ENCODE measurements around the gene OPRL1.

The OPRL1 gene

DNA sequence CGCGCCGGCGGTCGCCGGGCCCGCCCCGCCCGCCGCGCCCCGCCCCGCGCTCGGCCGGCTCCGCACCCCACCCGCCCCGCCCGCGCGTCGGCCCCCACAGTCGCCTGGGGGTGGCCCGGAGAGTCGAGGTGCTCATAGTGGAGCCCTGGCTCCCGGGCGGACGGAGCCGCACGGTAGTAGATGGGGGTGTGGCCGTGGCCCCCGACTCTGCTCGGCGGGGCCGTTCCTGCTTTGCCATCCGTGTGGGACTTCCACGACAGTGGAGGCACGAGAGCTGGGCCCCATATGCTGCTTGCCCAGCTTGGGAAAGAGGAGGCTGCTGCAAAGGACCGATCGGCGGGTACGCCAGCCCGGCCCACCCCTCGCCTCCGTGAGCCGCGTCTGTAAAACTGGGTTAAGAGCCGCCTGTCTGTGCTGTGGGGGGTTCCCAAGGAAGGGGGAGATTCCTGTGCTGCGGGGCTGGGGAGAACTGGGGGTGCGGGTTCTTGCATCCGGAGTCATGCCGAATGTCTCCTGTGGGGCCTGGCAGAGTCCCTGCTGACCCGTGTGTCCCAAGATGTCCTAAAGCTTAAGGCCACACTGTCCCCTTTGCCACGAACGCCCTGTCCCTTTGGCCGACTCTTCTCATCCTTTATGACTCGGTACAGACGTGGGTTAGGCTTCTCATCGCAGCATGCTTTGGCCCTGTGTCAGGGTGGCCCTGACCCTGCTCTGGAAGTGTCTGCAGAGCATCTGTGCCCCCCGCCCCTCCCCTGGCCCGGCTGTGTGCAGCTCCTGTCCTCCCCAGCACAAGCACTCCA is at the start of gene OPRL1:
Gene OPRL1, plus strand, starts transcription at position 70 of the 800 bp plus-strand sequence. CDS start 12,639 bp downstream, outside the sequence.
- DNase-seq: peak; percentile 40

DNA sequence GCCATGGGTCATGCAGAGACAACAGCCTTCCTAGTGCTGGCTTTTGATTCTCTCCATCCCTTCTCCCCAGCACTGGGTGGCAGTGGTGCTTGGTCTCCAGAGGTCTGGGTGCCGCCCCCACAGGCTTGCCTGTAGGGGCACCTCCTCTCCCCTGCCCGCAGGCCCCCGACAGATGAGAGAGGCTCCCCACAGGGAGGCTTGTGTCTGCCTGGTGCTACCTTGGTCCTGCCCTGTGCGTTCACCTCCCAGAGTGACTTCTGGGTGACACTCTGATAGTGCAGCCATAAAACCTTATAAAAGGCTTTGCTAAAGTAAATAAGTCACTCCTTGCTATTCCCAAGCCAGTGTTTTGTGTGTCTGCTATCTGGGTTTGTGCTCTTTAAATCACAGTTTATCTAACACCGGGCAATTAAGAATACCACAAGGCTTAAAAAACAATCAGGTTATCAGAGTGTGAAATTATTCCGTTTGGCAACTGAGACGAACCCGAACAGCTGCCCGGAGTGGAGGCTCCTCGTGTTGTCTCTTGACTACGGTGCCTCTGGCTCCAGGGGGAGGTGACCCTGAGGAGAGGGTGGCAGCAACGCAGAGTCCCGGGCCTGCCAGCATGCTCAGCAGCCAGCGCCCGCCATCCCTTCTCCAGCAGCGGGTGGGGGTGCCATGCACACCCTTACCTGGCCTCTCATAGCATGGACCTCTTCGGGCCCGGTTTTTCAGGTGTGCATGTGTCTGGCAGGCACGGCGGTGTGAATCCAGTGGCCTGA is 49.3 kb upstream of the OPRL1 start:
- no peak for DNase-seq

DNA sequence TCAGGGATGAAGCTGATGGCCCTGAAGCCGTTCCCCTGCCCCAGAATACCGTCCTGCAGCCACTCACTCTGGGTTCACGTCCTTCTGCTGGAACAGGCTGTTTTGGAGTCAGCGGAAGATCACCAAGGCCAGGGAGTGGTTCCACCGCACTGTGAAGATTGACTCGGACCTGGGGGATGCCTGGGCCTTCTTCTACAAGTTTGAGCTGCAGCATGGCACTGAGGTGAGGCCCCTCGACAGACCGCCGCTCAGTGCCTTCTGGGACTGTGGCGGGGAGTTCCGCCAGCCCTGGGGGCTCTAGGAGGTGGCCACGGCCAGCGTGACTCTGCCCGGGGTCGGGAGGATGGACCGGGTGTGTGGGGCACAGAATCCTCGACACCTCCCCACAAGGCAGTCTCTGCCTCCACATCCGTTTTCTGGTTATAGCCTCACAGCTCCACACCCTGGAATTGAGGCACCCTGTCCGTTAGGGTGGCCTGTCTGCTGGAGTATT is 48.0 kb upstream of the OPRL1 start:
- no peak for DNase-seq

DNA sequence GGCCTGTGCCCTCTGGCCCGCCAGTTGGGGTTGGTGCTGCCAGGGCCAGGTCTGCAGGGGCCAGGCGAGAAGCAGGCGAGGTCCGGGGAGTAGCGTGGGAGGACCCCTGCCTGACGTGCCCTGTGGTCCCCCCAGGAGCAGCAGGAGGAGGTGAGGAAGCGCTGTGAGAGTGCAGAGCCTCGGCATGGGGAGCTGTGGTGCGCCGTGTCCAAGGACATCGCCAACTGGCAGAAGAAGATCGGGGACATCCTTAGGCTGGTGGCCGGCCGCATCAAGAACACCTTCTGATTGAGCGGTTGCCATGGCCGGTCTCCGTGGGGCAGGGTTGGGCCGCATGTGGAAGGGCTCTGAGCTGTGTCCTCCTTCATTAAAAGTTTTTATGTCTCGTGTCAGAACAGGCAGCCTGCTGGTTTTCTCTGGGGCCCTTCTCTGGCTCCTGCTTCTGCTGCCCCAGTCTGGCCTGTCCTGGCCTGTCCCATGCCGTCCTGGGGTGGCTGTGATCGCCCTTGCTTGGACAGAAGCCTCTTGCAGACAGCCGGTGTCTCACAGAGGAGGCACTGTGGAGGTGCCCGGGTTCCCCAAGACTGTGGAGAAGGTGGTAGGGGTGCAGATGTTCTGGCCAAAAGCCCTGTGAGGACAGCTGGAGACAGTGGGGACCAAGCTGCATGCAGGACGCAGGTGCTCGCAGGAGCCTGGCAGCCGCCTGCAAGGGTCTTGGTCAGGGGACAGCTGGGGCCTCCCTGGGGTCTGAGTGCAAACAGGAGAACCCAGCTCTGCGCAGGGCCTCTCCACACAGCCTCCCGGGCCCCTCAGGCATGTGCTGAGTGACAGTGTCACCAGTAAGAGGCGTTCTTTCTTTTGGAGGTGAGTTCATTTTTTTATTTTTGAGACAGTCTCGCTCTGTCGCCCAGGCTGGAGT is 46.9 kb upstream of the OPRL1 start:
- no peak for DNase-seq

DNA sequence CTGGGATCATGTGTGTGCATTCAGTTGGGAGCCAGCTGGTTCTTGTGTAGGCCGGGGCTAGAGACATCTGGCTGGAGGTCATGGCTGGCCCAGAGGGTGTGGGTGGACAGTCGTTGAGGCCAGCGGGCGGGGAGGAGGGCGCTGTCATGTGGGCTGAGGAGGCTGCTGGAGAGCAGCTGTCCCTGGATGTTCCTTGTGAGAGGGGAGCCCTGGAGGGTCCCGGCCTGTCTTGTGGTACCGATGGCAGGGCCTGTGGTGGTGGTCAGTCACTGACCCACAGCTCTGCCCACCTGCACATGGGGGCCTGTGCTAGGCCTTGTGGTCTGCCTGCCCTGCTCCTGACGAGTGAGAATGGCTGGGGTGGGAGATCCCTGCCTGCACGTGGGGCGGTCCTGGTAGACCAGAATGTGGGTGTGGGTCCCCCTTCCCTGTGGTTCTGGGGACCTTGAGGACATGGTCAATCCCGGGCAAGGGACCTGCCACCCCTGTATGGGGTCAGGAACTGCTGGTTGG is 45.8 kb upstream of the OPRL1 start:
- no peak for DNase-seq

DNA sequence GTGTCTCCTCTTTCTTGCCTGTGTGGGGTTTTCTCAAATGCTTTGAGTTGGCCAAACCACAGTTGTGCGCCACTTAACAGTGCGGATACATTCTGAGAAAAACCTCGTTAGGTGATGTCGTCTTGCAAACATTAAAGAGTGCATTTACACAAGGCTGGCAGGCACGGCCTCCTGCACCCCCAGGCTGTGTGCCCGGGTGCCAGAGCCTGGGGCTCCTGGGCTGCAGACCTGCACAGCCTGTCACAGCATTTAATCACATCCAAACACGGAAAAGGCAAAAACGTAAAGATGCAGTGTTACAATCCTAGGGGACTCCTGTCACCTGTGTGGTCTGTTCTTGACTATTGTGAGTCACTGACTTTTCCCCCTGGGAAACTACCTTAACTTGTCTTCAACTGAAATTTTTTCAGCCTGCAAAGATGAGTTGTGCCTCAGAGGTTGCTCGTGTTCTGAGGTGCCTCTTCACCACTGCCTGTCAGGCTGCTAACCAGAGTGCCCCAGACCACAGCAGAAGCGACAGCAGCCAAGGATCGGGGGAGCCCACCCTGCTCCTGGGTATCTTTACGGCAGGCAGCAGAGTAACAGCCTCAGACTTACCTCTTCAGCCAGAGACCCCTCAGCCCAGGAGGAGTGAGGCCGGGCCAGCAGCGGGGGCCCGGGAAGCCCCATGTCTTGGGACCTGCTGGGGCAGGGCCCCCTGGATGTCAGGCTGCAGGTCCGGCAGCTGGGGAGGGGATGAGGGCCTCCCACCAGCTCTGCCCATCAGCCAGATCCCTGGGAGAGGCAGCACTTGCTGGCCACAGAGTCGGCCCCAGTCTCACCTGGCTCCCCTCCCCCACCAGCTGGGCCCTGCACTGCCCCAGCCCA is 44.6 kb upstream of the OPRL1 start:
- DNase-seq: peak; percentile 43

DNA sequence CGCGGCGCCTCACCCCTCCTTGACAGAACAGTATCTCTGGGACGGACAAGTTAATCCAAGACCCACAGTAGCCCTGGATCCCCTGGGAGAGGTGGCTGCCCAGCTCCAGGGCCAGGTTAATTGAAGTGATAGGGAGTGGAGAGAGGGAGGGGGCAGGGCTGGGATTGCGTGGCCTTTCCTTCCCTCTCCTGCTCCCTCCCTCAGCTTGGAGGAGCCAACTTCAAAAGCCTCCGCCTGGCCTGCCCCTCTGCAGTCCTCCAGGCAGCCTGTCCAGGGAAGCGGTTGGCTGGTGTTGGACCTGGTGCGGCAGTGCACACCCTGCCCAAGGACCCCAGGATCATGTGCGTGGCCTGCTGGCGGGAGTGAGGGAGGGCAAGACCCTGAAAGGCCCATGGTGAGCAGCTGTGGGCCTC is 43.9 kb upstream of the OPRL1 start, which contains the start of gene C20orf204:
Gene C20orf204, plus strand, starts transcription at position 250 of the 413 bp plus-strand sequence. Its CDS starts 142 bp downstream, at position 392.
- no peak for DNase-seq

DNA sequence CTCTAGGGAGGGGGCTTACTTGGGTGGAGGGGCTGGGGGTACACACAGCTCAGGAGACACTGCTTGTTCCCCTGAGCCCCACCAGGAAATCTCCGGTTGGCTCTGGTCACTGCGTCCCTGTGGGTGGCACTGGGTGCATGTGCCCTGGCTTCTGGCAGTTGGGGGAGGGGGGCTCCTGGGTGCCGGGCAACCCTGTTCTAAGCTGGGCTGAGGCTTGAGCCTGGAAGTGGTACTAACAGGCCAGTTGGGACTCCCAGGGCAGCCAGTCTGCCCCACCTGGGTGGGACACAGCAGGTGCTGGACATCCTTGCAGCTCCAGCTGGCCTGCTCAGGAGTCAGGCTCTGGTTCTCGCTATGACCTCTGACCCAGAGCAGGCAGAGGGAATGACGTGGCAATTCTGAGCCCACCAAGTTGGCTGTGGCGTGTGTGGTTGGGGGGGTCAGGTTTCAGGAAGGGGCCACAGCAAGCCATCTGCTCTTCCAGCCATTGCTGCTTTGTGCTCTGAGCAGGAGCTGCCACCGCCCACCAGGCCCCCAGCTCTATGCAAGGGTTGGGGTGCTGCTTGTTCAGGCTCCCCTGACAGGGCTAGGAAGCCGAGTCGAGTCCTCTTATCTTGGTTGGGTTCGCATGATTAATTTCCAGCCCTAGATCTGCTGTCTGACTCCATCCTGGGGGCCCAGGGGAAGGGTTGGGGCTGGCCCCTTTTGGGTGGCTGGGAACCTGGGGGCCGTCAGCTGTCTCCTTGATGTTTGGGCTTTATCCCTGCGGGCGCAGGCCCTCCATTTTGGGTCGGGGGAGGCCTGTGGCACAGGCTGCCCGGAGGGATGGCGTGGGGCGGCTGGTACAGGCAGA is 43.3 kb upstream of the OPRL1 start:
- no peak for DNase-seq

DNA sequence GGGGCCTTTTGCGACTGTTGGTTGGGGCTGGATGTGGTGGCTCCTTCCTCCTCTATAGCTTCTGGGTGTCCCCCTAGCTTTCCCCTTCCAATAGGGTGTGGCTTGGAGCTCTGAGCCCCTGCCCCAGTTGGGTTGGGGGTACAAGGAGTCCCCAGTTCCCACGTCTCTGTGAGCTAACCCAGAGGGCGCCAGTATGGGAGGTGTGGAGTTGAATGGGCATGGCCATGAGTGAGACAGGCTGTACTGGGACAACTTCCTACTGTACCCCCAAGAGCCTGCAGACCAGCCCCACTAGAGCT is 42.7 kb upstream of the OPRL1 start:
- DNase-seq: no peak

DNA sequence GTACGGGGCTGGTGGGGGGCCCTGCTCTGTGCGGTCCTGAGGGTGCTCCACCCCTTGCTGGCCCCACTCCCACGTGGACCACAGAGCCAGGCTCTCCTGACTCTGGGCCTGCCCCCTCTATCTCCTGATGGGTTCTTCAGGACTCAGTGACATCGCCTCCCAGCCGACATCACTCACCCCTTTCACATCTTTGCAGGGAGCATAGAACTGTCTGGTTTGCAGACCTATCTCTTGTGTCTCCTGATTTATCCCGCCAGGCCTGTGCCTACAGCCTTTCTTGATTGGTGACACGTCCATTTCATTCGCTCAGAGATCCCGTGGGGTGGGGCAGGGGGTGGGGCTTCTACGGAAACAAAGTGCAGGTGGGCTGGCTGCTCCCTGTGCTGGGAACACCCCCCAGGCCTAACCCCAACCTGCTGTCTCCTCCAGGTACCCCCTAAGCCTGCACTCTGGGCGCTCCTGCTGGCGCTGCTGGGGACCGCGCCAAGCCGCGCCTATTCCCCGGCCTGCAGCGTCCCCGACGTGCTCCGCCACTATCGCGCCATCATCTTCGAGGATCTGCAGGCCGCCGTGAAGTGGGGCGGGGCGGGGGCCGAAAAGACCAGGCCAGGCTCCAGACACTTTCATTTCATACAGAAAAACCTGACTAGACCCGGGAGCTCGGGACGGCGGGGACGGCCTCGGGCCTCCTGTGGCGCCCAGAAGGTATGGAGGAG is 42.2 kb upstream of the OPRL1 start:
- DNase-seq: peak; percentile 29

DNA sequence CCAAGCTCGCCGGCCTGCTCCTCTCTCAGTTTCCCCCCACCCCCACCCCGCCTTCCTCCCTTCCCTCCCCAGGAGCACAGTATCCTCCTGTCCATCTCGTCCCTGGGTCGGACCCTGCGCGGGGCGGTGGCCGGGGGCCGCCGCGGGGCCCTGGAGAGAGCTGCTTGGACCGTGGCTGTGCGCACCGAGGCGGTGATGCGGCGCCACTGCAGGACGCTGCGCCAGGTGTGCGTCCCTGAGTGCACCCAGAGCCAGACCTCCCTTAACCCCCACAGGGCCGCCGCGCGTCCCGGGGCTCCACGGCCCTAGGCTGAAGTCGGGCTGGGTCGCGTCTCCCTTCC is 41.7 kb upstream of the OPRL1 start:
- no peak for DNase-seq

DNA sequence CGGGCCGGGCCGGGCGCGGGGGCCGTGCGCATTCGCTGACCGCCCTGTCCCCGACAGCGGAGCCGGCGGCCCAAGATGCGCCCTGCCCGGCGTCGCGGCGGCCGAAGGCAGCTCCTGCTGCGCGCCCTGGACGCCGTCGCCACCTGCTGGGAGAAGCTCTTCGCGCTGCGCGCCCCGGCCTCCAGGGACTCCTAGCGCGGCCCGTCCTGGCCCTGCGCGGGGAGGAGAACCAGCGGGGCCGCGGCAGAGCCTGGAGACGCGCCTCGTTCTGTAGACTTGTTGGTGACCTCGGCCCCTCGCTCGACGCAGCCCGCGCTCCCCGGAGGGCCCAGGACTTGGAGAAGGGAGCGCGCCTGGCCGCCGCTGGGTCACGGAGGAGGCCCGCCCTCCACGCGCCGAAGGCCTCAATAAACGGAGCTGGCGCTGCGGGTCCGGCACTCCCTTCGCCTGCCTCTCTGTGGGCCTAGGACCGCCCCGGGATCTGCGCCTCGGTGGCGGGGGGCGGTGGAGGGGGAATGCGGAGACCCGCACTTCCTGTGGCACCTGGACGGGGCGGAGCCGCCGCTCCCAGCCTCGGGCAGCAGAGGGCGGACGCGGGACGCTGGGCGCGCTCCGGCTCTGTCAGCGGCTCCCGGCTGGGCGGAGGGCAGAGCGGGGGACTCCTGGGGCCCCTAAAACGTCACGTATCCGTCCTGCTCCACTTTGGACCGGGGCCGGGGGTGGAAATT is 41.2 kb upstream of the OPRL1 start:
- peak; percentile 82 for DNase-seq

DNA sequence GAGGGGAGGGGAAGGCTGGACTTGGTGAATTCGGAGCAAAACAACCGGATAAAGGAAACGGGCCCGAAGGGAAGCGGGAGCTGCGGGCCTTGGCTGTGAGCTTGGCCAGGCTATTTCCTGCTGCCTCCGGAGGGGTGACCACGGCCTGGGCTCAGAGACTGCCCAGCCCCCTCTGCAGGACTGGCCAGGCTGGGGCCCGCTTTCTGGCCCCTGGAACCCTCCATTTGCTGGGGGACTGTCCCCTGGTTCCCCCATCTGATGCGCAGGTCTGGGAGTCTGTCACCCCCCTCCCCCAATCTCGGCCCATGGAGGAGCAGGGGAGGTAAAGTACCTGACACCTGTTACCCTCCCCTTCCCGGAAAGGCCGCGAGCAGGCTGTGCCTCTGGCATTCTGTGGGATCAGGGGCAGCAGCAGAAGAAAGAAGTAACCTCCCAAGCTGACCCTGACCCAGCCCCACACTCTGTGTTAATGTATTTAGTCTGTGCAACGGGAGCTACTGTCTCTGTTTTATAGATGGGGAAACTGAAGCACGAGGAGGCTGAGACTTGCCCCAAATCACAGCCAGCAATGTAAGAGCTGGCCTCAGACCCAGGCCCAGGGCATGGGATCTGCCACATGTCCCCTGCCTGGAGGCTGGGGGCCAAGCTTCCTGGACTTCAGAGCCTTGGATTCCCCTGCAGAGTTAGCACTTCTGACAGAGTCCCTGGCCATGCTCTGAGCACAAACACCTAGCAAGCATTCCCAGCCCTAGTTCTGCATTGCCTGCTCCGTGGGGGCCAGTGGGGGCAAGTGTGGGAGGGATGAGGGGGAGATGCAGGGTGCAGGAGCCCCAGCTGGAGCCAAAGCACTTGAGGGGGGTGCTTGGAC is 40.4 kb upstream of the OPRL1 start:
- DNase-seq: no peak

DNA sequence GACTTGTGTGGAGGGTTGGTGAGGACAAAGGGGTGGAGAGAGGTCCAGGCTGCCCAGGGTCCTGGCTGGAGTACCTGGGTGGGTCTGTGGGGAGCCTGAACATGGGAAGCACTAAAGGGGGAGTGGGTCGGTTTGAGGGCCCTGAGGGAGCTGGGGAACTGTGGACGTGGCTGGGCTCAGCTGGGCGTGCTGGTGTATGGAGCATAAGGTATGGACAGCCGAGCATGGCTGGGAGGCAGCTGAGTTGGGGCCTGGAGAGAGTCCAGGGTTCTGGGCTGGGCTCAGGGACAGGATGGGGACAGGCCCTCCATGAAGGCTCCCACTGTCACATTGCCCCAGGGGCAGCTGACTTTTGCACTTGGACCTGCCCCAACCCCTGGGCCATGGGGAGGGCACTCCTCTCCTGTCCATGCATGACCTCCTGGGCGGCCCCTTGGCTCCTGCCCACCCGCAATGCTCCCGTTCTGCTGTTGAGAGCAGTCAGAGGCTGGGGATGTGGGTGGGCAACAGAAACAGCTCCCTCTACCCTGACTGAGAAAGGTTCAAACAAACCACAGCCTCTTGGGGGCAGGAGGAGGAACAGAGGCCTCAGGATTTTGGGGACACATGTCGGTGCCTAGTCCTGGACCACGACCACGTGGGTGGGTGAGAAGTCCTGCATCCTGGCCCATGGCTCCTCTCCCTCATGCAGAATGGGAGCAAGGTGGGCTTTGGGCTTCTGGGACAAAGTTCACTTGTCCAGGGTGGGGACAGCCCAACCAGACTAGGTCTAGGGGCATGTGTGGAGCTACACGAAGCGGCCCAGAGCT is 39.4 kb upstream of the OPRL1 start:
- no peak for DNase-seq

DNA sequence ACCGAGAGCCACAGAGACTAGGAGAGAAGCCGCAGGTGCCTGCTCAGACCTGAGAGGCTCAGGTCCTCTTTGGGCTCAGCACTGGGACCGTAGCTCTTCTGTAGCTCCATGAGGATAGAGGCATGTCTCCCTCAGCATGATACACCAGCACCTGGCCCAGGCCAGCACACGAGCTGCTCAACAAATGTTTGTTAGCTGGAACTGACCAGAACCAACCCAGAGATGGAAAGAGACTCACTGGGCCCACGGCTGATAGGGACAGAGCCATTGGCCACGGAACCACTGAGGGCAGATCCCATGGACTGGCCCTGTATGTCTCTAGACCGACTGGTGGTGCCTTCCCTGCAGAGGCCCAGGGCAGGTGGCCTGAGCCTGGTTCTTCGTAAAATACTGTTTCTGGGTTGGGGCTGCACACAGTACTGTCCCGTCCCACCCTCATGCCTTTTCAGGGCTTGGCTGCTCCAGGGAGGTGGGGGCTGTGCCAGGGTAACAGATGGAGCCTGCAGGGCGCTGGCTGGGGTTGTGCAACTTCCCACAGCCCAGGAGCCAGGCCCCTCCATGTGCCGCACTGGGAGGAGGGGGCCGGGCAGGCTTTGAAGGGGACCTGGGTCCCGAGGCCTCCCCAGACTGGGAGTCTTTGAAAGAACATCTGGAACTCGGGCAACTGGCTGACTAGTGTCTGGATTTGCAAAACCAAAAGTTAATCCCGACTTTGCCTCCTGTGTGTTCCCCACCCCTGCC is 38.7 kb upstream of the OPRL1 start:
- no peak for DNase-seq

DNA sequence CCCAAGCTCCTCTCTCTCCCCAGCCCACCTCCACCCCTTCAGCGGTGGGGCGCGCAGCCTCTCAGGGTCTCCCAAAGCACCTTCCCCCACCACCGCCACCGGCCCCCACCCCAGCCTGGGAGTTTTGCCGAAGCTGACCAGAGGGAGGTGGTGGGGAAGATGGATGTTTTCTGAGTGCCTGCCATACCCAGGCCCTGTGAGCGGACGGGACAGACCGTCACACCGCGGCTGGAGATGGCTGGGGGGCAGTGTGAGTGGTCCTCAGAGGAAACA is 38.2 kb upstream of the OPRL1 start:
- no peak for DNase-seq
